ENCODE results near the gene SIRT7. TPM values are rescaled to one million over a fixed set of nuclear protein-coding genes. Genes with fewer than 3 reads are reported as not detected.
A peak's percentile ranks its signal among the peaks of the same experiment; 100 is the strongest.

SIRT7 gene
- polyA plus RNA-seq, 4 donors = 9.6 to 19.6 (median 14.7) TPM

DNA sequence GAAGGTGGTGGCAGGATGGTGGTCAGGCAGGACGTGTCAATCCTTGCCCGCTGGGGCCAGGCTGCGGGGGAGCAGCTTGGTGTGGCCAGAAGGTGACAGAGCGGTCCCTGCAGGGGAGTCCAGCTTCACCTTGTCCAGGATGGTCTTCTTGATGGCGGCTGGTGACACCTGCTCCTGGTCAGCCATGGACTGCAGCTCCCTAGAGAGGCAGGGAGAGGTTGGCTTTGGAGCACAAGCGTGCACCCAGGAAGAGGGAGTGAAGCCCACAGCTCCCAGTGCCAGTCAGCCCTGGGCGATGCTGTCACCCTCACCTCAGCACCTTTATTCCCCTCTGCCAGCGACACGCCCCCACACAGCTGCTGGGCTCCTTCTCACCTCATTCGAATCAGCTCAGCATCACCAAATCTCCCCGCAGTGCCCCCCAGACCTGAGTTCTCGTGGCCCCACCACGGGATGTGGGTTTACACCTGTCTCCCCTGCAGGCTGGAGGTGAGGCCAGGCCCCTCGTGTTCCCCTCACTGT is 15.3 kb upstream of the SIRT7 start:
- DNase-seq (ENCODE audit: low read depth in 4 of 4, low spot score in 2 of 4) = no peak

DNA sequence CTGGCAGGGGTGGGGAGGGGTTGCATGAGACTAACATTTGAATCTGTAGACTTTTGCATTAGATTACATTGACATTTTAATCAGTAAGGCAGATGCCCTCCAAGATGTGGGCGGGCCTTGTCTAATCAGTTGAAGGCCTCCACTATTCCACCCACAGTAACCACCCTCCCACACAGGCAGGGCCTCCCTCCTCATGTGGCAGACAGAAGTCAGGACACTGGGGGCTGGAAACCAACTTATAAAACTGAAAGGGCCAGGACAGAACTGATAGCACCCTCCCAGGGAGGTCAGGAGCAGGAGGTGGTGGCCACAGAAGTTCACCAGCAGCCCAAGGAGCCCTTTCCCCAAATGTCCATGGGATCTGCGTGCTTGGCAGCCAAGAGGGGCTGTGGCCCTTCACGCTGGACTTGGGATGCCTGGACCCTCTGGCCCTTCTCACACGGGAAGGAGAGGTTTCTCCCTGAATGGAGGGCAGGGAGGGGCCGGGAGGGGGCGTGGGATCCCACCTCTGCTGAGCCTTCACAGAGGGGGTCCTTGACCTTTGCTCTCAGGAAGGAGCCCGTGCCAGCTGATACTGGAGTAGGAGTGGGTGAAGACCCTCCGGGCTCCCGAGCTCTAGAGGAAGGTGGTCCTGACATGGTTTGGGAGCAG is 14.5 kb upstream of the SIRT7 start:
- no peak for DNase-seq (ENCODE audit: low read depth in 4 of 4, low spot score in 2 of 4)

DNA sequence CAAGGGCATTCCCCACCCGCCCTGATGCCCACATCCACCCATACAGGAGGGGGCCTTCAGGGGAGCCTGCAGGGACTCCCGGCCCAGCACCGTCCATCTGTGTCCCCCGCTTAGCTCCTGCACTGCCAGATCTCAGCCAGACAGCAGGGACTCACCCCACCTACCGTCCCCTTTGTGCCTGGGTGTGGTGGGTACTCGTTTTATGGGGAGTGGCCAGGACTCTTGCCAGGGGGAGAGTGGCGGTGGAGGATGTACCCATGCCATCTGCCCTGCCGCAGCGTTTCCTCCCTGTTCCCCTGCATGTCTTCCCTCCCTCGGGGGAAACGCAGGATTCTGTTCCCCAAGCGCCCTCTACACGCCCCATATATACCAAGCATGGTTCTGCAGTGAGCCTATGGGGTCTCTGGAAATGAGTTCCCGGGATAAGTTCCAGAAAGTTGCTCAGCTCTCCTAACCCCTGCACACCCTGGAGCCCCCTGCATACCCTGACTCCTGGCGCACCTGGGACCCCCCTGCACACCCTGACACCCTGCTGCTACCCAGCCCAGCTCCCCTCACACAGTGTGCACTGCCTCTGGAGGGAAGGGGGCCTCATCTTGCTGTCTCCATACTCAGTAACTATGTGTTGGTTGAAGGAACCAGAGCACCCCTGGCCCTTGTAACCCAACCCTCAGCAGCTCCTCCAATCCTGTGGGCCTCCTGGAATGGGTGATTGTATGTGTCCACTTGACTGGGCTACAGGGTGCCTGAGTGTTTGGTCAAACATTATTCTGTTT is 13.8 kb upstream of the SIRT7 start:
- DNase-seq (ENCODE audit: low read depth in 4 of 4, low spot score in 2 of 4) = no peak

DNA sequence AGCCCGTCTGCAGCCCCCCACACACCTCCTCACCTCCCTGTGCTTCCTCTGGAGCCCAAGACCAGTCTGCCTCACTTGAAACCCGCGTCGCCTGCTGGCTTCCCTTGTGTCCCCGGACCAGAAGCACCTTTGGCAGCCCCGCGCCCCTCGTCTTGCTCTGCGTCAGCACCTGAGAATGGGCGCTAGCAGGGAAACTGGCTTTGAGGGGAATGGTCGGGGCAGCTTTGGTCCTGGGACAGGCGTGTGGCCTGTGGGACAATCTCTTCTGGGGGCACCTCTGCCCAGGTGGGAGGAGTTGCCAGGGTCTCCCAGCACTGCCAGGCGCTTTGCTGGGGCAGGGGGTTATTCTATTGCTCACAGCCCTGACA is 13.2 kb upstream of the SIRT7 start:
- no peak for DNase-seq (ENCODE audit: low read depth in 4 of 4, low spot score in 2 of 4)

DNA sequence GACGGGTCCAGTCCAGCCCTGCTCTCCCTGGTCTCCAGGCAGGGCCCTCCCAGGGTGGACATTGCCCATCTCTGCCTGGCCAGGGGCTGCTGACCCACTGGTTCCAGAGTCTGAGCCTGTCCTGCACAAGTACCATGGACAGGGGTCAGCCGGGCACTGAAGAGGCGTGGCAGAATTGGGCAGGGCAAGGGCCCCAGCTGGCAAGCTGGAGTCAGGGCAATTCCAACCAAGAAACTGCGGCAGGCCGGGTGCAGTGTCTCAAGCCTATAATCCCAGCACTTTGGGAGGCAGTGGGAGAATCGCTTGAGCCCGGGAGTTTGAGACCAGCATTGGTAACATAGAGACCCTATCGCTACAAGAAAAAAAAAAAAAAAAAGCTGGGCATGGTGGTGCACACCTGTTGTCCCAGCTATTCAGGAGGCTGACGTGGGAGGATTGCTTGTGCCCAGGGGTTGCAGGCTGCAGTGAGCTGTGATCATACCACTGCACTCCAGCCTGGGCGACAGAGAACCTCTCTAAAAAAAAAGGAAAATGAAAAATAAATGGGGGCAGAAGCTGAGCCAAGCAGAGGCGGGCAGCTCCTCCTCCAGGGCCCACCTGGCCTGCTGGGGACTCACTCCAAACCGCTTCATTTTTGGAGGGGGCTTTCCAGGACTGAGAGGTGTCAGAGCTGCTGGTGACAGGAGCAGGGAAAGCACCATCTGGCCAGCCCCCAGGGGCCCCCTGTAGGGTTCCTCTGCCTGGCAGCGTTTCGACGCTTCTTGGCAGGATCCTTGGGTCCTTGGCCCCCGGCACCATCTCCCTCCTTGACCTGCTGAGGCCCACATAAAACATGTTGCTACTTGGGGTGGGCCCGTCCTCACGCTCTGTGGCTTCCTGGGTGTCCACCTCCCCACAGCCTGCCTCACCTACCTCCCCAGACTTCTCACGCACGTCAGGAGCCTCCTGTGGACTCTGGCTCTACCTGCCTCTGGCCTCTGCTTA is 12.5 kb upstream of the SIRT7 start:
- no peak for DNase-seq (ENCODE audit: low read depth in 4 of 4, low spot score in 2 of 4)

DNA sequence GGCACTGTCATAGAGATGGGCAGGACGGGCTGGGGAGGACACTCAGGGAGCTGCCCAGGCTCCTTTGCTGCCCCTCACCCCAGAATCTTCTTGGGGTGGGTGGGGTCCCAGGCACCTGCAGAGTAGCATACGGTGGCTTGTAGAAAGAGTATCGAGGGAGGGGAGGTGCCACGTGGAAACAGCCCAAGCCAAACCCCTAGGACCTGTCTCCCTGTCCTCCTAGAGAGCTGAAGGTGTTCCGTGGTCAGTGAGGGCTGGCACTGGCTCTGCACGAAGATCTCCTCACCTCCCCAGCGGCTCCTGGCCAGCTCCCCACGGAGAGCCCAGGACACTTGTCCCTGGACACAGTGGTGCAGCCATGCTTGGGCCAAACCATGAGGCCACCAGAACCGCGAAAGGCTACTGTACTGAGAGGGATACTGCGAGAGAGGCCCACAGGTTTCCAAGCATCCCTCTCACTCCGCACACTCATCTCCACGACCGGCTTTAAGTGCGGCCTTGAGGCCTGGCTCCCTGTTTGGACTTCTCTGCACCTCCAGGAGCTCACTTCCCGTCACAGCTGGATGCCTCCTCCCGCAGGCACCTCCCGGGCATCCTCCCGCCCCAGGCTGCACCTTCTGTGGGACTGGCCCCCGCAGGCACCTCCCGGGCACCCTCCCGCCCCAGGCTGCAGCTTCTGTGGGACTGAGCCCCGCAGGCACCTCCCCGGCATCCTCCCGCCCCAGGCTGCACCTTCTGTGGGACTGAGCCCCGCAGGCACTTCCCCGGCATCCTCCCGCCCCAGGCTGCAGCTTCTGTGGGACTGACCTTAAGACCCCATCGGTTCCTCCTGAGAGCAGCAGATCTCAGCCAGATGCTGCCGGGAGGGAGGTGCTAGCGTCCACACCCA is 11.5 kb upstream of the SIRT7 start:
- no peak for DNase-seq (ENCODE audit: low read depth in 4 of 4, low spot score in 2 of 4)

DNA sequence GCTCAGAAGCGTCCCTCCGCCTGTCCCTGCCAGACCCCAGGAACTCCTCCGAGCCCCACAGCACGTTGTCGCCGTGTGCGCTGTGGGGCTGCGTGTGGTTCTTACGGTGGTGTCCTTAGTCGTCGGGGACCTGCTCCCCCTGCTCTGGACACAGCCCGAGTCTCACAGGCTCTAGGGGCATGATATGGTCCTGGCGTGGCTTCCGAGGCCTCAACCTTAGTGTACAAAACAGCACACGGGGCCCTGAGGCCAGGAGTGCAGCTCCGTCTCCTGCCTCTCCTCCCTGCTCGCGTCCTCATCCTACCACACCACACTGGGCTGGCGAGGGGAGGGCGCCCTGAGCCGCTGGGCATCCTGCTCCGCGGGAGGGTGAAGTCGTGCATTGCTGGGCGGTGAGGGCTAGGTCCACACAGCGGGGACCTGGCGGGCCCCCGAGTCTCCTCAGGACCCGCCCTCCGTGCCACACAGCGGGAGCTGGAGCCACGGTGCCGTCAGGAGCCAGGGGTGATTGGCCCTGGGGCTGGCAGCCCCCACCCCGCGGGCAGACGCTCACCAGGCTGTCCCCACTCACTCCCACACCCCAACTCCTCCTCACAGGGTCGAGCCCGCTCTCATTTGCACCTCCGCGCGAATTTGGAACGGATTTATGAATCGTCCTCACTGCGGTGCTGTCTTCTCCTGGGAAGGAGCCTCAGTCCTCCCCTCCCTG is 10.7 kb upstream of the SIRT7 start:
- DNase-seq (ENCODE audit: low read depth in 4 of 4, low spot score in 2 of 4) = no peak

DNA sequence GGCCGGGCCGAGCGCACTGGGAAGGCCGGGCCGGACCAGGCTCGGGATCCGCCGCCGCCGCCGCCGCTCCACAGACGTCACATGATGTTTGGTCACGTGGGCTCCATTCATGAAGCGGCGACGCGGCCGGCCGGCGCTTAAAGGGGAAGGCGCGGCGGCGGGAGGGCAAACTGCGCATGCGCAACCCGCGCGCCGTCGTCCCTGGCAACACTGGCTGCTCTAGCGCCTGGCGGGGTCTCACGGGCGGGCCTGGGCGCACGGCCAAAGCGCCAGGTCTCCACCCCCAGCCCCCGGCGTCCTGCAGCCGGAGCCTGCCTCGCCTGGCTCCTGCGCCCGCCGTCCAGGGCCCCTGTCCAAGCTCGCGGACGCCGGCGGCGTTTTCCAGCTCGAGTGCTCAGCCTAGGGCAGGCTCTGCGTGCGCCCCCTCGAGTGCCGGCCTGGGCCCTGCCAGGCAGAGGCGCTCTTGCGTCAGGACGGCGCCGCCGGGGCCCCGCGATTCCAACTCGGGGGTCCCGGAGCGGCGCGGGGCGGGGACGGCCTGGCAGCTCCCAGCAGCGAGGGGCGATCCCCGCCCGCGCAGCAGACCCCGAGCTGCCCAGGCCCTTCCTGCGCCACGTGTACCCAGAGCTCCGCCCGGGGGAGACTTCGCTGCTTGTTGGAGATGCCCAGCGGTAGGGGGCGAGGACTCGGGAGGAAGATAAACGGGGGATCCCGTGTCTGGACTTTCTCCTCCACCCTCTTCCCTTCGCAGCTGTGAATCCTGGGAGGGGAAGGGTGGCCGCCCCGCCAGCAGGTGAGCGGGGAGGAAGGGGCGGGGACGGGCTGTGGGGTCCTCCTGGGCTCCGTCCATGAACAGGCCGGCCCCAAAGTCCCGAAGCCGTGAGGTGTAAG is 9.9 kb upstream of the SIRT7 start, which contains the start of gene MAFG:
Gene MAFG, minus strand, starts transcription at position 83 of the 891 bp plus-strand sequence. CDS start 4,550 bp downstream, outside the sequence.
- DNase-seq (ENCODE audit: low read depth in 4 of 4, low spot score in 2 of 4) = peak; percentile 71 to 93 (median 90)

DNA sequence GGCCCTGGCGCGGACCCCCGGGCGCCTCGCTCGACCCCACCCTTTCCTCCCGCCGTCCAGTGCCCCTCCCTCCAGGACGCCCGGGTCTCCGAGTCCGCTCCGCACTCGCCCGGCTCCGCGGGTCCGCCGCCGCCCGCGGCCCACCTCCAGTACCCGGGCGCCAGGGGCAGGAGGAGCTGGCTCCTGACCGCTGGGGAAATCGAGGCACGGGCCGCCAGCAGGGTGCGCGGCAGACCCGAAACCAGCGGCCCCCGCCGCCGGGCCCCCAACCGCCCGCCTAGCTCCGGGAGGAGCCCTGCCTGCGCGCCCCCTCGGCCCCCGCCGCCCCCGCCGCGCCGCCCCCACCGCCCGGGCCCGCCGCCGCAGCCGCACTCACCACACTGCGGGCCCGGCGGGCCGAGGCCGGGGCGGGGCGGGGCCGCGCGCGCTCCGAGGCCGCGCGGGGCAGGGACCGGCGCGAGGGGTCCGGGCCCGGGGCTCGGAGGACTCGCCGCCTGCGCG is 9.2 kb upstream of the SIRT7 start:
- DNase-seq (ENCODE audit: low read depth in 4 of 4, low spot score in 2 of 4) = no peak

DNA sequence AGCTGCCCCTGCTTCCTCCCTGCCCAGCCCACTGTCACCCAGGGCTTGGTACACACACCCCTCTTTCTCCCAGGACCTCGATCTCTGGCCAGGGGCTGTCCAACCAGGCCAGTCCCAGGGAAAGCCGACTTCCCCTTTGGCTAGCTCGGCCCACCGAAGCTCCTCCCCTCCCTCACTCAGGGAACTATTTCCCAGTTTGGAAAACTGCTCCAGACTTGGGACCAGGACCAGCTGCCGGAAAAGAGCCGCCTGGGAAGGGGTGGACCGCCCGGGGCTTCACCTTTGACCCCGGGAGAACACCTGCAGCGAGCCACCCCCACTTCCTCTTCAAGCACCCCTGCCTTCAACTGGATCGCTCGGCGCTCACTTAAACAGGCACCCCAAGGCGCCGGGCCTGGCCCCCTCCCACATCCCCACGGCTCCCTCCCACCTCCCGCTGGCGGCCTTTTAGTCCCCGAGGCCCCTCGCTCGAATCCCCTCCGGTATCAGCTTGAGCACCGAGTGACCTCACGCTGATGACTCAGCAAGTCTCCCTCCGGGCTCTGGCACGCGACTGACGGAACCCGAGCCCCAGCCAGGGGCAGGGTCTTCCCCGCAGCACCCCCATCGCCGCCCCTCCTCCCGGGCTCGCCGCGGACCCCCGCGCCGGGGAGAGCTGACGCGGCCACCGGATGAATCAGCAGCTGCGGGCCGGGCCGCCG is 8.6 kb upstream of the SIRT7 start:
- no peak for DNase-seq (ENCODE audit: low read depth in 4 of 4, low spot score in 2 of 4)

DNA sequence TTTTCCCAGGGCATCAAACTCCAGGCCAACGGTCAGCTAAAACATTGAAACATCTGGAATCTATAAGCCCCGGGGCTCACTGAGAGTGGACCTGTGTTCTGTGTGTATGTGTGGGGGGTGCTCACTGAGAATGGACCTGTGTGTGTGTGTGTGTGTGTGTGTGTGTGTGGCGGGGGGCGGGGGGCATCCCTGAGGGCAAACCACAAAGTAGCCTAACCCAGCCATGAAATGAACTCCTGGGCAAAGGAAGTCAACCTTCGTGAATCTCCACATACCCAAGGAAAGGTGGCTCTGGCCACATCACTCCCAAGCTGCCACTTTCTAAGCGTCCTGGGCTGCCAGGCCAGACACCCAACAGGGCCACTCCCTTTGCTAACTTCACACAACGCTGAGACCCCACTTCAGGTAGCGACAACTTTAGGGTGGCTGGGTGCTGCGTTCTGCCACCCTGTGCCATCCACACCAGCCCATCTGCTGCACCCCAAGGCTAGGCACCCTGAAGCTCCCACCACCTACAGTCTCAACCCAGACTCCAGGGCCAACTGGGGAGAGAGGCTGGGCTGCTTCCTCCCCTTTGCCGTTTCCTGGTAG is 8.0 kb upstream of the SIRT7 start:
- no peak for DNase-seq (ENCODE audit: low read depth in 4 of 4, low spot score in 2 of 4)

DNA sequence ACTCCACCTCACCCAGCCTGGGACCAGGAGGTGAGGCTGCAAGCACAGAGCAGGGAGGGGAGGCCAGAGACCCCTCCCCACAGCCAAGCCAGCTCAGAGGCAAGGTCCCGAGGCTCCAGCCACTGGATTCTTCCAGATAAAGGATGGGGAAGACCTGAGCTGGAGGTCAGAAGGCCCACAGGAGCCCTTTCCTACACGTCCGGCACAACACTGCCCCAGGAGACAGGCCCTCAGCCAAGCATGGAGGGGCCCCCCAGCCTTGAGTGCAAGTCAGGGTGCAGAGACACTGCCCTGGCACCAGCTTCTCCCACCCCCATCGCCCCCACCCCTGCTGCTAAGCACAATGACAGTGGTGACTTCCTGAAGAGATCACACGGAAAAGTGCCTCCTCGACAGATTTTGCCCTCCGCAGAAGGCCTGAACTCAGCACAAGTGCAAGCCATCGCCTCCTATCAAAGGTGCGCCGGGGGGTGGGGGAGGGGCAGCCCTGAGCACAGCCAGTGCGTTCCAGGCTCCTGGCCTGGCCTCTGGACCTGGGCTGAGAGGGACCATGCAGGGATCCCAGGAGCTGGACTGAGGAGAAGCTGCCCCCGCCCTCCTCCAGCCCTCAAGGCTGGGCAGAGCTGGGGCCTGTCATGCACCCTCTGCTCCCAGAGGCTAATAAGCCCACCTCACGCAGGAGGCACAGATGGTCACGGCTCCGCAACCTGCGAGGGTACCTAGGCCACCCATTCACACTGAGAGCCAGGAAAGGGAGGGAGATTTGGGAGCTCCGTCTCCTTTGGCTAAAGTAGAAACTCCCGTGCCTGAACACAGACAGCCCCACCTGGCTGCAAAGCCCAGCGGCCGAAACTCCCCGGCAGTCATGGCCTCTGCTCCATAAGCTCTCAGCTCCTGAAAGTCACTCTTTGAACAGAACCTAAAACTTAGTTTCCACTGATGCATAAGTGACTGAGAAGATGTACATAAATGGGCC is 6.9 kb upstream of the SIRT7 start:
- no peak for DNase-seq (ENCODE audit: low read depth in 4 of 4, low spot score in 2 of 4)

DNA sequence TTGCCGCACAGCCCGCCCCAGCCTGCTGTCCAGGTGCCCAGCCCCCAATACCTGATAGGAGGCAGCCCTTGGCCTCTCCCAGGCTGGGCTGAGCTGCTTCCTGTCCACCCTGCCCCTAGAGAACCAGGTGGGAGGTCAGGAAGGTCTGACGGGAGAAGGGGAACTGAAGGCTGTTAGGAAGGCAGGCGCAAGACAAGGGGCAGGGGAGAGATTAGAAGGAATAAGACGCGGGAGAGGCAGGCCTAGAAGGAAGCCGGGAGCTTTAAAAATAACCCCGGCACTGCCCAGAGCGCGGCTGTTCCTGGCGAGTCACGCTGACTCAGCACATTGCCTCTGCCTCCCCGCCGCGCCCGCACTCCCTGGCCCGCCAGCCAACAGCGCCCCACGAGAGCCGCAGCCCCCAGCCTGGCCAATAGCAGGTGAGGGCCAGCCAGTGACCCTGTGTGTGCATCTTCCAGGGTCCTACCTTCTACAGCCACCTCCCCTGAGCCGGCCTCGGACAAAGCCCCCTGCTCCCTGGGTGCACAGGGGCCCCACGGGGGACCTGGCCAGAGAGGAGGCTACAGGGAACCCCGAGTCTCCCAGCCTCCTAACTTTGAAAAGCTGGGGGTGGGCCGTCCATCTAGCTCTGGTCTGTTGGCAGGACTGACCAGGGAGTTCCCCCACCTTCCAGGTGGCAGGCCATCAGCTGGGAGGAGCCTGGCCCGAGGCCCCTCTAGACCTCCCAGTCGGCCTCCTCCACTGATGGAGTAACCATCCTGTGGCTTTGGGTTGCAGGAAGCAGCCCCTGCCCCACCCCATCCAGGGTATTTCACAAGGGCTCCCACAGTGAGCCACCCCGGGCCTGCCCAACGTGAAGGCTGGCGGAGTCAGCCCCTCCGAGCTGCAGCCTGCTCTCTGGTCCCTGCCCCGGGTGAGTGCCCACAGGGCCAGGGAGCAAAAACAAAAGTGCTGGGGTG is 5.6 kb upstream of the SIRT7 start:
- no peak for DNase-seq (ENCODE audit: low read depth in 4 of 4, low spot score in 2 of 4)

DNA sequence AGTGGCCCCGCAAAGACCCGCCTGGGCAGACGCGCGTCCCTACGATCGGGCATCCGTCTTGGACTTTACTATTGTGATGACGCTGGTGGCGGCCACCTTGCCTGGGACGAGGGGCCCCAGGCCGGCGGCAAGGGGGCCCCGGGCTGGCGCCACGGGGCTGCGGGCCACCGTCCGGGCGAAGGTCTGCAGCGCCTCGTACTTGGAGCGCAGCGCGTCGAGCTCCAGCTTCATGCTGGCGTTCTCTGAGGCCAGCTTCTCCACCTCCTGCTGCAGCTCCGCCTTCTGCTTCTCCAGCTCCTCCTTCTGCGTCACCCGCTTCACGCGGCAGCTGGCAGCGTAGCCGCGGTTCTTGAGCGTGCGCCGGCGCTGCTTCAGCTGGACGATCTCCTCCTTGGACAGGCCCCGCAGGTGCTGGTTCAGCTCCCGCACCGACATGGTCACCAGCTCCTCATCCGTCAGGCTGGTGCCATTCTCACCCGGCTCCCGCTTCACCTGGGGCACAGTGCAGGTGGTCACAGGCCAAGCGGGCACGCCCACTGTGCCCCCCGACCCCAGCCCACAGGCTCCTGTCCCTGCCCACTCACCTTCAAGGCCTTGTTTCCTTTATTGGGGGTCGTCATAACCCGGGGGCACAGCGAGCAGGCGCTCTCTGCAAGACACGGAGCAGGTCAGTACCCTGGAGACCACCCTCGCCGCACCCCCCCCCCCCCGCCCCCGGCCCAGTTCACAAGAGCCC is 4.8 kb upstream of the SIRT7 start:
- DNase-seq (ENCODE audit: low read depth in 4 of 4, low spot score in 2 of 4) = no peak

All from left renal cortex interstitium (tissue), 4 donors.